HS-5 (cell line): ENCODE results near the gene HSPD1.
A peak's percentile ranks its signal among the peaks of the same experiment; 100 is the strongest.

Source experiments
- DNase-seq: peaks from one replicate; pipeline ENCODE4 v3.0.0-alpha.2; 2012; ENCODE audit warnings: low read depth

HSPD1 gene

DNA sequence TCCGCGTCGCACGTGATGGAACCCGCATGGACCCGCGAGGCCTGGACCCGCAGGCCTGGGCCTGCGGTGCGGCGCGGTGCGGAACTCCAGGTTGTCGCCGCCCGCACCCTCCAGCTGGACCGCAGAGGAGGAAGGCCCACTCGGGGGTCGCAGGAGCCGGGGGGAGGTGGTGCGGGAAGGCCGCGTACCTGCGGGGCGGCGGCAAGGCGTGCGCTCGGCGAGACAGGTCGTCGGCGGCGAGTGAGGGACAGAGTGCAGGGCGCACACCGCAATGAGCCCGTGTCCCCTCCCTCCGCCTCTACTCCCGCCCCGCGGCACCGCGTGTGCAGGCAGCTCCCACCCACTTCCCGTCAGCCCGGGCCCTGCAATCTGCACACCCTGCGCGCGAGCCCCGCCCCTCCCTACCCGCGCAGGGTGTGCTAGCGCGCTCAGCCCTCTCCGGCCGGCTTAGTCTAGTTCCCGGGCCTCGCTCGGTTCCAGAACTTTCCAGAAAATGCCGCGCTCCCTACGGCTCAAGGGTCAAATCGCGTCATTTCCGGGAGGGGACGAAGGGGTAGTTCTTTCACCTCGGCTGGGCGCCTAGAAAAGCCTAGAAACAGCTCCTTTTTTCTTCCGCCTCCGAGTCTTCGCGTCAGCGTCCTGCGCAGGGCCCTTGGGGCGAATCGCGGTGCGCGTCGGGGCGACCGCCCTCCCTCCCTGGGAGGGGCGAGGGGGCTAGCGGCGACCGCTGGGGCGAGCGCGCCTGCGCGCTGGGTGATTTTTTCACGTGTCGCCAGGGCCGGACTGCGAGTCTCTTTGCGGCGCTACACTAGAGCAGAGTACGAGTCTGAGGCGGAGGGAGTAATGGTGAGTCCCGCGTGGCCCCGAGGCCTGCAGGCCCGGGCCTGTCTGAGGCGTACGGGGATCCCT lies at the start of gene HSPD1, which contains the start of gene HSPE1:
HSPD1 (minus strand) TSS at position 247 of the 909 bp plus-strand sequence. CDS start 992 bp downstream, outside the sequence.
HSPE1 (plus strand) TSS at position 786 of the 909 bp plus-strand sequence; CDS start at position 844, 58 bp downstream.
- DNase-seq, result peak; percentile 100

DNA sequence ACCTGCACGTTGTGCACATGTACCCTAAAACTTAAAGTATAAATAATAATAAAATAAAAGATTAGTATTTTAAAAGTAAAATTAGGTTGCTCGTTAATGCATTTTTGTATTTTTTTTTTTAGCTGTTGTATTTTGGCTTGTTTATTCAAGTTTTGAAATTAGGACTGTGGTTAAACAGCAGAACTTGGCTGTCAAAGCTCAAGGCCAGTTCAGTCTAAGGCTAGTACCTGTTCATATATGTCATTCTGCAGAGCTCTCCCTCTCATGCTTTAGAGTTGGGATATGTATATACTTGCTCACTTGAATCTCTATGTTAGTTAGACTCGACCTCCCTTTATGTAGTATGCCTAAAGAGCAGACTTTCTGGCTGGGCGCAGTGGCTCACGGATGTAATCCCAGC lies 48.9 kb upstream of the HSPD1 start:
- no peak for DNase-seq

DNA sequence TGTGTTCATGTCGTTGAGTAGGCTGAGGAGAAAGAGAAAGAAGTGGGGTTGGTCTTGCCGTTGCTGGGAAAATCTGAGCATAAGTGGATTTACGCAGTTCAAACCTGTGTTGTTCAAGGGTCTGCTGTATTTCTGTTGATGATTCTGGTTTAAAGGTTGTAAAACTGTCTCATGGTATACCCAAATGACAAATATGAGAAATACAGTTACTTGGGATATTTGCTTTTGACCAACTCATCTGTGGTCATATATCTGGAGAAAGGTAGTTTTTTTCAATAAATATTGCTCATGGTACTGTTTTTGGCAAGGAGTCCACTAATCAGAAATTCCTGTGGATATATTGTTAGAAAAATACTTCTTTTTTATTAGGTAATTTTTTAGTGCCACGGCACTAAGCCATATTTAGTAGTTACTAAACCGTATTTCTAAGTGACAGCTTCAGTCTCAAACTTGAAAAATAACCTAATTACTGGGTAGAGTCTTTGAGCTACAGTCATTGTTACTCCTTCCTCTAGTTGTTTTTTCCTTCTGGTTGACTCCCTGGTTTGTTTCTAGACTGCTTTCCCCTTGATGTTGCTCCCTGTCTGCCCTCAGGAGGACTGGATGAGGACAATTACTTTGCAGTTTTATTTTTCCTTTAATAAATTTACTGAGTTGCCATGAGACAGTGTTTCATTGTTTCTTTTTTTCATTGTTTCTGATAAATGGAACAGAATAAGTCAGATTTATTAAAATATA lies 47.7 kb upstream of the HSPD1 start:
- DNase-seq, result no peak

DNA sequence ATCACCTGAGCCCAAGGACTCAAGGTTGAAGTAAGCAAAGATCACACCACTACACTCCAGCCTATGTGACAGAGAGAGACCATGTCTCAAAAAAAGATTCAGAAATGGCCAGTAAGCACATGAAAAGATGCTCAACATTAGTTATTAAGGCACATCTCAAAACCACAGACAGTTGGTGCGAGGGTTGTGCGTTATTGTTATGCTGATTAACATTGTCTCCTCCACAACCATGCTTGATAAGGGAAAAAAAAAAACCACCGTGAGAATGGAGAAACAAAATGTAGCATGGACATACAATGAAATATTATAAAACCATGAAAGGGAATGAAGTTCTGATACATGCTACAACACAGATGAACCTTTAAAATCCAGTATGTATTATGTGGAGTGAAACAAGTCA lies 43.6 kb upstream of the HSPD1 start:
- no peak for DNase-seq

DNA sequence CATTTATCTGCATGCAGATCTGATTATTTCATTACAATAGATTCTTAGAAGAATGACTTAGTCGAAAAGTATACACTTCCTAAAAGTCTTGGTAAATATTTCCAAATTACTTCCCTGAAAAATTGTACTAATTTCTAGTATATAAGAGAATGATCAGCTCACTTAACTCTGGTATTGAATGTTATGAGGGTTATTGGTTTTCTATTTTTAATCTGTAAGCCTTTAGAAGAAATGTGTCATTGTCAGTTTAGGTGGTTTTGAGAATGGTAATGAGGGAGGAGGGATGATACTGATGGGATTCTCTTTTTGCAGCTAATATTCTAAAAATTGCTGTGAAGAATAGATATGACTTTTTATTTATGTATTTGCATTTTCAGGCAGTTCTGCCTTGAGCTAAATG lies 40.1 kb upstream of the HSPD1 start:
- DNase-seq, result no peak

DNA sequence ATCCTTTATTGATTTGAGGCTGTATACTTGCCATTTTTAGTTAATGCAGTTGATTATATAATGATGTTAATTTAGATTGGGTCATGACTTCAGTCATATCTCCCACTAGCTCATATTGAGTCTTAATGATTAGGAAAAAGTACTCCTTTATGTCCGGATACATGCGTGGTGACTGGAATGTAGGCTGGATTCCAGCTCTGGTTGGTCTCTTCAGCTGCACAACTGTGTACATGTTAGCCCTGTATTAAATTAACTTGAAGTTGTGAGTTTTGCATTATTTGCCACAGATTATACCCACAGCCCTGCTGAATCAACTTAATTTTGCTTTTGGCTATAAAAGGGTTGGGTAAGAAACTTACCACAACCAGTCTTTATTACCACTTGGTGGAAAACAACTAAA lies 38.8 kb upstream of the HSPD1 start:
- DNase-seq, result no peak

DNA sequence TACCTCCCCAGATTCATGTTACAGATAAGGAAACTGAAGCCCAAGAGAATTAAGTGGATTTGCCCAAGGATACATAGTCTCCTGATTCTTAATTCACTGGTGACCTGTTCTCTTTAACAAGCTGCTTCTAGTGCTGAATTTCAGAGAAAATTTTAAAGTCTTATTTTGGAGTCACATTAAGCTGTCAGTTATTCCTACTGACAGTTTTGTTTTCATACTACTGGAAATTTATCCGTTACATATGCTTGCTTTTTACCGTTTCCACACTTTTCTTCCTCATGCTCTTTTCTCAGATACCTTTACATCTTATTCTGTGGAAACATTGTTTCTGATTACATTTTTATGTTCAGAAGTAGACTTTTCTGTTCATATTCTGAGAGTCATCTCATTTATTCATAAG lies 17.5 kb upstream of the HSPD1 start:
- DNase-seq, result no peak

DNA sequence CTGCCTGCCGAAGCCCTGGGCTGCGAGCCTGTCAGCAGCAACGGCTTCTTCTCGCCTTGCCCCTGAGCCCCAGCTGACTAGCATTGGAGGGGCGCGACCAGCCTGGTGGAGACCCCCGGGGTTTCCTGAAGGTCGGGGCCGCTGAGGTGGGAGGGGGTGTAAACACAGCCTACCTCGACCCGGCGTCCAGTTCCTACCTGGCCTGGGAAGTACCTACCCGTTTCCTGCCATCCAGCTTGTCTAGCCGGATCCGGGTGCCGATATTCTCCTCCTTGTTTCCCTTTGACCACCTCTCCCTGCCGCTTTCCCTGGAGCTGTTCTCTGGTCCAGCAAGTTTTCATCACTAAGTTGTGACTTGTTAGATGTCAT lies 16.7 kb upstream of the HSPD1 start:
- DNase-seq, result no peak

DNA sequence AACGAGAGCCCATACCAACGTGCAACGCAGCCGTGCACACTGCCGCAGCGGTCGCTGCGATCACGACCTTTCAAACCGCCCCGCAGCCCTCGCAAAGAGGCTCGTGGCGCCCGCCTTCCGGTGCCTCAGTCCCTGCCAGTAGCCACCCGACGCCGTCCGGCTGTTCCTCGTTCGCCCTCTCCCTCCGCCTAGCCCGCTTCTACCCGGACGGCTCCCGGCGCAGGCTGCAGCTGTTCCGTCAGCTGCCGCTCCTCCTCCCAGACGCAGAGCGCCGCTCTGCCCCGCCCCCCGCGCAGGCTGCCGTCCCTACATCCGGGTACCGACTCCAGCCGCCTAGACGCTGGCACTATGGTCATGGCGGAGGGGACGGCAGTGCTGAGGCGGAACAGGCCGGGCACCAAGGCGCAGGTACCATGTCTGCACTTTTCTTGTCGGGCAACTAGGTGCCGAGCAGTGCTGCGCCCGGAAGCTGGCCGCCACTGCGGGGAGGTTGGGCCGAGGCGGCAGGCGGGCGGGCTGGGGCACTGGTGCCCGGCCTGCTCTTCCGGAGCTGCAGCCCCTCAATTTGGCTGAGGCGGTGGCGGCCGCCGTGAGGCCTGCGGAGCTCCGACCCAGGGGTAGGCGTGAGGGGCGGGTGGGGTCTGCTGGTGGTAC lies 16.2 kb upstream of the HSPD1 start, which contains the start of gene MOB4:
MOB4 (plus strand) TSS at position 328 of the 654 bp plus-strand sequence; CDS start at position 349, 21 bp downstream.
- peak; percentile 81 for DNase-seq

DNA sequence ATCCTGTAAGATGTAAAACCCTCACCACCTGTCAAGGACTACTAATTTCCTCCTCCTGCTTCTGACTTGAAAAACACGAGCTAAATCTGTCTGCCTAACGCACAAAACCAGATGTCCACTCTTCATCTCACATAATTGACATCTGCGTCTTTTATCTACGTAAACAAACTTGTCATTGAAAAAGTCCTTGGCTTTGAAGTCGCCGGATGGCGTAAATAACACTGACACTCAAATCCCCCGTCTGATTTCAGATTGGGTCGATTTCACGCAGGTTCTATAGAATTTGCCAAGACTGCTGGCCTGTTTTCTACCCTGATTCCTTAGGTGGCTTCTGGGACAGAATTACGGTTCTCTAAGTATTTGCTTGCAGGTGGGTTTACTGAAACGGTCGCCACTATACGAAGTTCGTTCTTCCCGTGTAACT lies 15.7 kb upstream of the HSPD1 start:
- no peak for DNase-seq

DNA sequence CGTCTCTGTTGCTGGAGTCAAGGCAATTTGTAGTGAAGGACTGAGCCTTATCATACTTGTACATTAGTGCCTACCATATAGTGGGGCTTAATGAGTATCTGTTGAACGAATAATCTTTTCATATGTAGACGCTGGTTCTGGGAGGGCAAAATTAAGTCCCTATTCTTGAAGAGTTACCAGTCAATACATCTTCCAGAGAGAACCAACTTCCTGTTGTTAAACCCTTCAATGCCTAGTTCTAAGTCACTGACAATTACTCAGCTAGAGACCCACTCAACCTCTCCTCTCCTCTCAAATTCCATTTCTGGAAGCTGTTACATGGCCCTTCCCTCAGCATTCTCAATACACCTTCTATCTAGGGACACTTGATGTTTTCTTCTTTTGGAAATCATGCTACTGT lies 15.1 kb upstream of the HSPD1 start:
- DNase-seq, result no peak

DNA sequence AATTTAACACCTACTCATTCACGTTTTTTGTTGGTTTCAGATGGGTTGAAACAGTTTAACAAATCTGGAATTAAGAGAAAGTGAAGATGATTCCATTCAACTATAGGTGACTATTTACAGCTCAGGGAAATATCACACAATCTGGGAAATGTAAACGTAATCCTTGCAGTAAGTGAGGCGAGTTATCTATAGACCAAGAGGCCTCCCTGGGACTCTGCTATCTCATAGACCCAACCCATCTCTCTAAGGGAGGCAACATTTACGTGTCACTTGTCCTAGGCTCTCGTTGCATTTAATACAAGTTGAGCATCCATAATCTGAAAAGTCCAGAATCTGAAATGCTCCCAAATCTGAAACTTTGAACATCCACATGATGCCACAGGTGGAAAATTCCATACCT lies 14.3 kb upstream of the HSPD1 start:
- DNase-seq, result no peak

DNA sequence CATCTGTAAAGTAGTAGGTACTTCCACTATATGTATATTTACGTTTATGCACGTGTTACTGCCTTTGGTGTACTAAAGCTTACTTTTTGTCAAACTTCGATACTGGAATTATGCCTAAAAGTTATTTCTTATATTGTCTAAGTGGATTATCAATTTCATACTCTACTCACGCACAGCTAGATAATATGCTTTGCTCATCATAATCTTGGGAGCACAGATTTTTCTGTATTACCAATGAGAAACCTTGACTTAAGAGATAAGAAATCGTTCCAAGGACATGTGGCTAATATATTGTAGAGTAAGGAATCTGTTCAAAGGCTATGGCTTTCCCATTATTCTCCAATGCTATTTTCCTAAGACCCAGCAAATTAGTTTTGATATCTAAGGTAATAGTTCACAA lies 7.0 kb upstream of the HSPD1 start:
- no peak for DNase-seq

DNA sequence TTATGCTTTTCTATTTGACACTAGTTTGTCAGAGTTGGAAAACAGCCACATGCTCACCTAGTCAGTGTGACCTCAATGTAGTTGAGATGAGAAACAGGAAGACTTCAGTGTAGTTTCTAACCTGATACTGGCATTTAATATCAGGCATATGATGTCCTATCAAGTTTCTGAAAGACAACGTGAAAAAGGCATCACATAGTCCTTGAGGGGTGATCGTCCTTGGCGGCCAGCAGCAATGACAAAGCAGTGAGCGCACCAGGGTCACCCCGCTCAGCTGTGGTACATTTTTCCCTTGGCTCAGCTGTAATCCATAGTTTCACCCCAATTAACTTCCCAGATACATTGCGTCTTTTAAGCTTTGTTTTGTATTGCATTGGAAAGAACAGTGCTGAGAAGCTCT lies 4.9 kb upstream of the HSPD1 start:
- no peak for DNase-seq

DNA sequence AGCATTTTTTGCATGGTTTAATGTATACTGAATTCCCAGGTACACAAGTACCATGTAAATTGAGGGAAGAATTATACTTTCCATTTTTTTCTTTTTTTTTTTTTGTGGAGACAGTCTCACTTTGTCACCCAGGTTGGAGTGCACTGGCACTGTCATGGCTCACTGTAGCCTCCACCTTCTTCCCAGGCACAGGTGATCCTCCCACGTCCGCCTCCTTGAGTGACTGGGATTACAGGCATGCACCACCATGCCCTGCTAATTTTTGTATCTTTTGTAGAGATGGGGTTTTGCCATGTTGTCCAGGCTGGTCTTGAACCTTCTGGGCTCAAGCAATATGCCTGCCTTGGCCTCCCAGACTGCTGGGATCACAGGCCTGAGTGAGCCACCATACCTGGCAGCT lies 4.4 kb upstream of the HSPD1 start:
- DNase-seq, result no peak

DNA sequence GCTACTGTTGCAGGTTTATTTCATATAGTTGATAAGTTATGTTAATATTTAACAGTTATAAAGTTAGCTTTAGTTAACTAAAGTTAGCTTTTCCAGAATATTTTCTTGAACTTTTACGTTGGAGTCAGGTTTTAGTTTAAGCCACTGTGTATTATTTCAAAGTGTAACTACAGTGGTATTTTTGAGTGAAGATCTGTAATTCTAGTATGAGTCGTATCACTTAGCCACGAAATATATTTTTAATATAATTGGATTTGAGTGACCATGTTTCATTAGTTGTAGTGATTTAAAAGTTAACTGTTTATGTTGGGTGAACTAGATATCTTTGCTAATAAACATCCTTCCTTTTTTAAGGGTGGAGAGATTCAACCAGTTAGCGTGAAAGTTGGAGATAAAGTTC lies 3.0 kb upstream of the HSPD1 start:
- no peak for DNase-seq

DNA sequence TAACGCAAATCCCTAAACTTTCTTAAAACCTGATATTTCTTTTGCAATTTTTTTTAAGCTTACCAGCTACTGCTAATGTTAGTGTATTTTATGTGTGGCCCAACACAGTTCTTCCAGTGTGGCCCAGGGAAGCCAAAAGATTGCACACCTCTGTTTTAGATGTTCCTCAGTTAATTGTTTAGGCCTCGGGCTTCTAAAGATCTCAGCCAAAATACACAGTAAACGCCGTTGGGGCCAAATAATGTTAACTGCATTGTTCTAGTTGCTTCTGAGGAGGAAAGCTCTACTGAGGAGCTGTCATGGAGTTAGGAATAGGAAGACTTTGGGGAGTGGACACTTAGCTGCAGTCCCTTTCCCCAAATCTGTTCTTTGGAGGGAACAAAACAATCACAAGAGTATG lies 2.6 kb upstream of the HSPD1 start:
- no peak for DNase-seq

DNA sequence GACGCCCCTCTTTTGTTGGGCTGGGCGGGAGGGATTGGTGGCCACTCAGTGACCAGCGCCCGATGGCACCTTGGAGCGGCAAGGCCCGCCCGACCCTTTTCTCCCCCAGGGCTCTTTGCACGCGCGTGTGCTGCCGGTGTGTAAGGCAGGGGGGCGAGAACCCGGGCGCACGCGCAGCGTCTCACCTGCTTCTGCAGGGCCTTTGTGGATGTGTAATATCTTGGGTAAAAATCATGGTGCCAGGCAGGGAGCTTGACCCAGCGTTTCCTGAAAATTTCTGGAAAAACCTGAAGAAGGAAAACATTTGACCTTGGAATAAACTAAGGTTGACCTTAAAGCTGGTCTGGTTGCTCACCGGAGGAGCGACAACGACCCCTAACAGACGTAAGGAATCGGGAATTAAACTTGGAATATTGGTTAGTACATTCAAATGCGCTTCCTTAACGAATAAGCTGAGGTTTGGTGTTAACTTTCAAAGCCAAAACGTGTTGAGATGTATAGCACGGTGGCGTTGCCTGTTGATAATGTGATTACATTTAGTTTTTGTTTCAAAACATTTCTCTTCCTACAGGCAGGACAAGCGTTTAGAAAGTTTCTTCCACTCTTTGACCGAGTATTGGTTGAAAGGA lies 977 bp upstream of the HSPD1 start:
- no peak for DNase-seq

DNA sequence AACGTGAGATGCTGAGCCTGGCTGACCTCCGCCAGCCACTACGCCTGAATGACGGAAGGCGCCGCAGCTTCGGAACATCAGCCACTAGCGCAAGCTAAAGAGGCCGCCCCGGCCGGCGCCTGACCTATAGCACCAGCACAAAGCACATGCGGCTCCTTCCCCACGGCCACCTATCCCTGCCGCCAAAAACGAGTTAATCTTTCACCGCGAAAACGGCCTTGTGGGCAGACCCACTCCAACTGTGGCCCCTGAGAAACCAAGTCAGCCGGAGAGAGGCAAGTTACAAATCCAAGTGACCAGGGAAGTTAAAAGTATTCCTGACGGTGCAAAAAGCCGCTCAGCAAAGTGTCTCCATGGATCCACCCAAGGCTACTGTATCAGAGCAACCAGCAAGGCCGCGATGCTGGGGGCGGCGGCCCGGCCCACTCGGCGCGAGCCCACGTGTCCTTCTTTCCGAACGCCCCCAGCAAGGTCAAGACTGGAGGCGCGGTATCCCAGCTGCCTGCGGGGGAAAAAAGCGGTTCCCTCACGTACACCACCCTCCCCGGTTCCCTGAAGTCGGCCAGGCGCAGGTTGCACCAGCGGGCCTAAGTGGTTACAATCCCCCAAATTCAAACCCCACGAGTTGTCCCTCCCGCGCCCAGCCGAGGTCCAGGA lies 575 bp downstream of the HSPD1 start:
- DNase-seq, result no peak

DNA sequence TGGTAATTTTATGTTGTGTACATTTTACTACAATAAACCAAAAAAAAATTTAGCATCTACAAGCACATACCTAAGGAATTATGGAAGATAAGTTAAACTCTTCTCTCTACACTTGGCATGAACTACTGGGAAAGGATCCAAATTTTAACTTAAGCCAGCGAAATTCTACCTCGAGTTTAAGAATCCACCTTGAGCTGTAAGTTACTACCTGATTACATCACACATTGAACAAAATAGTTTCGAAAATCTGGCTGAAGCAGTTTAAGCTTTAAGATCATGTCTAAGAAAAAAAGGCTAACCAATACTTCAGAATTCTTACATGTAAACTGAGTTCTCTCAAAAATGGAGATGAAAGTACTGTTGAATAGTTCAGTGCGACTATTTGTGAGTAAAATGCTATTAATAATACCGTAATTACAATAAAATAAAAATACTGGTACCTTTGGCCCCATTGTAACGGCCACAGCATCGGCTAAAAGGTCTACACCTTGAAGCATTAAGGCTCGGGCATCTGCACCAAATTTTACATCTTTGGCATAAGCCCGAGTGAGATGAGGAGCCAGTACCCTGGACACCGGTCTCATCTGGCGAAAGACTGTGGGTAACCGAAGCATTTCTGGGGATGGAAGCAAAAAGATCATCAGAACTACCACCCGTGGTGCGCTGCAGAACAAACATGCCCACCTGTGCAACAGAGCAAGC lies 1.3 kb downstream of the HSPD1 start:
- DNase-seq, result no peak

DNA sequence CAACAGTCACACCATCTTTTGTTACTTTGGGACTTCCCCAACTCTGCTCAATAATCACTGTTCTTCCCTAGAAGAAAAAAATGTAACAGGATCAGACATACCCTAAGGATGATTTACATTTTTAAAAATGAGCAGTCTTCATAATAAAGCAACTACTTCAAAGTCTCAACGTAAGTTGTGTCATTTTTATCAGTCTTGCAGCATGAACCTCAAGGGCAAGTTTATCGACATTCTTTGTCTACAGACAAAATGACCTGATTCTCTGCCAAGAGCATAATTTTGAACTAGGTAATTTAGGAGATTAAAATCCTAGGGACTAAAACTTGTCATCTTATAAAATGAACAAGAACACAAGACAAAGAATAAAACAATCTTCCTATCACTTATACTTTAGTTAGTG lies 2.3 kb downstream of the HSPD1 start:
- DNase-seq, result no peak
